HG03558 (cell line): ENCODE results near the gene EVI5L.
"Not testable (repeated sequence)": the region's sequence is repeated elsewhere in the genome, so short reads cannot be mapped to it uniquely, and the experiment has no call there.

Source experiments
- ATAC-seq: cut with Tn5 transposase; IDR thresholded peaks from one replicate; pipeline ENCODE4 v1.9.1; 2021; ENCODE audit warnings: moderate number of reproducible peaks; ENCODE audit not compliant: unreplicated experiment; ENCODE audit errors: extremely low read depth

Gene EVI5L

DNA sequence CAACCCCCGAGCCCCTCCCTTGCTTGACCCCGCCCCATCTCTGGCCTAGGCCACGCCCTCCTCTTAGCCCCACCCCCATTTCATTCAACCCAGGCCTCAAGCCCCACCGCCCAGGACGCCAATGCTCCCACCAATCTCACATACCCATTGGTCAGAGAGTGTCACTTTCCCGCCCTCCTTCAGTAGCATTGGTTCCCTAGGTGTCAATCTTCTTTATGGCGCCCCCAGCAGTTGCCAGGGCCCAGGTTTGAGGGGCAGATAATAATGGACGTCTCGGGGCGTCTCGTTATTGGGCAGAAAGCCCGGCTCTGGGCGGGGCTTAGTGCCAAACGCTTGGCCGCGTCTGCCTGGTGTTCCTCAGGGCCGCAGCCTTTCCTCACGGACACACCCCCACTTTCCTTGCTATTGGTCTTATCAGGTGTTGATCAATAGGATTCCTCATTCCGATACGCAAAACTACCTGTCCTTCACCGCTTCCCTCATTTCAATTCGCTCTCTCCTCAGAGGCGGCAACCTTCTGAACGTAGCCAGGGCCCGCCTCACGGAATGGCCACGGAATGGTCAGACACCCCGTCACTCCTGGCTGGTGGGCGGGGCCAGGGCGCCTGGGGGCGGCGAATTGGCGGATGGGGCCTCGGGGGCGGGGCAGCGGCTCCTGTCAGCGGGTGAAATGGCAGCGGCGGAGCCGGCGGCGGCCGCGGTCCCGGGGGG is at the start of gene EVI5L:
EVI5L (plus strand) TSS at position 658 of the 711 bp plus-strand sequence. CDS start 16,325 bp downstream, outside the sequence.
- peak; percentile 58 for ATAC-seq

GRCh38 chr19:7781157-7781556 is 48.9 kb upstream of the EVI5L start:
- ATAC-seq, result no peak

DNA sequence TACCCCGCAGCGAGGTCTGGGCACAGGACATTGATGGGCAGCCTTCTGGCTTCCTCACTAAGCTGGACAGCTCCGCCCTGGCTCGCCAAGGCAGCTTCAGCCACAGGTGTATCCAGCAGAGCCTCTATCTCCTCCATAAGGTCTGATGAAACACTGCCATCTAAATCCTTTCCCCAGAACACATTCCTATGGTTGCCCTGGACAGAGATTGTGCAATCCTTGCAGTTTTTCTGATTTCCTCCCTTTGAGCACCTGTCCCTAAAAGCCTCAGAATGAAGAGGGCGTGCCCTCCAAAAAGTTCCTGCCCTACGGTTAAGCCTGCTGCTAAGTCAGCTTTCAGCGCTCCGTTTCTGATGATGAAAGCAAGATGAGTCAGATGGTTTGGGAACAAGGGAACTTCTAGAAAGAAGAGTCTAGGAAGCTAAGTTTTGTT is 46.0 kb upstream of the EVI5L start:
- no peak for ATAC-seq

DNA sequence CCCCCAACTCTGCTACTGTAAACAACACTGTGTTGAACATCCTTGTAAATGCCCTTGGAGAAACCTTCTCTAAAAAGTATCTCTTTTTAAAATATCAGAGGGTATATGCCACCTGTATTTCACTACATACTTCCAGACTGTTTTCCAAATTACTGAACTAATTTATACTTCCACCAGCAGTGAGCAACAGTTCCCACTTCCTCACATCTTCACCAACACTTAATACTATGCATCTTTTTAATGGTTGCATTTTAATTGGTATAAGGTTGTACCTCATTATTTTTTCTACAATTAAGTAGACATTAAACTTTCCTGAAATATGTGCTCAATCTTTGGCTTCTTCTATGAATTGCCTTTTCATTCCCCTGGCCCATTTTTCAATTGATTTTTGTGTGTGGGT is 45.2 kb upstream of the EVI5L start:
- ATAC-seq, result no peak

DNA sequence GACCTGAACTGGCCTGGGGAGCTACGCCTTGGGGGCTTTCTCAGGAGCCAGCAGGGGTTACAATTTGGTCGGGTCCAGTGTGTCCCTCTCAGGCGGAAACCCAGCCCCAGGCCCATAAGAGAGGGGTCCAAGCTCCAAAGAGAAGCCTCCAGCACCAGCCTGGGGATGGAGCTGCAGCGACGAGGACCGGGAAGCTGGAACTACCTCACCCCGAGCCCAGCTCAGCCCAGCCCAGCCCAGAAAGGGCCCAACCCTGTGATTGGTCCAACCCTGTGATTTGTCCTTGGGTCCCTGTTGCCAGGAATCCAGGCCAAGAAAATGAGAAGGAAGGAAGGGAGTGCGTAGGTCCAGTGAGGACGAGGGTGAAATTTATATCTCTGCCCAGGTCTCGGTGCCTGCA is 42.9 kb upstream of the EVI5L start:
- no peak for ATAC-seq

DNA sequence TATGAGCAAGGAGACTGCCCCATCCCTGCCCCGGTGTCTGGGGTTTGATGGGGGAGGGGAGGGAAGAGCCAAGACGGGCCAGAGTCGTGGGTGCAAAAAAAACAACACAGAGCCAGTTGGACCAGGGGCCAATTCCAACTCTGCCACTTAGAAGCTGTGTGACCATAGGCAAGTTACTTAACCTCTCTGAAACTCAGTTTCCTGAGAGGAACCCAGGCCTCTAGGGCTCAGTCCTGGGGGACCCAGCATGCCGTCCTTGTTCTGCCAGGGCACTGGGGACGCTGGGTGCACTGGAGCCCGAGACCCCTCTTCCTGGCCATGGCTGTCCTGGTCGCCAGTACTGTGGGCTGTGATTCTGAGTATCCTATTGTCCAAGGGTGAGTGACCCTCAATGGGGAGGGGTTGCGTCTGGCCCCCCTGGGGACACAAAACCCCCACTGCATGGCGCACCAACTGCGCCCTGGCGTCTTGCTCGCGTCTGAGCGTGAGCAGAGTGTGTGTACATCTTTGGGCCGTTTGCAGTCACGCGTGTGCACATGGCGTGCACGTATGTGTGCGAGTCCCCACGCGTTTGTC is 42.3 kb upstream of the EVI5L start:
- no peak for ATAC-seq

GRCh38 chr19:7788178-7788932 is 41.7 kb upstream of the EVI5L start:
- no peak for ATAC-seq

DNA sequence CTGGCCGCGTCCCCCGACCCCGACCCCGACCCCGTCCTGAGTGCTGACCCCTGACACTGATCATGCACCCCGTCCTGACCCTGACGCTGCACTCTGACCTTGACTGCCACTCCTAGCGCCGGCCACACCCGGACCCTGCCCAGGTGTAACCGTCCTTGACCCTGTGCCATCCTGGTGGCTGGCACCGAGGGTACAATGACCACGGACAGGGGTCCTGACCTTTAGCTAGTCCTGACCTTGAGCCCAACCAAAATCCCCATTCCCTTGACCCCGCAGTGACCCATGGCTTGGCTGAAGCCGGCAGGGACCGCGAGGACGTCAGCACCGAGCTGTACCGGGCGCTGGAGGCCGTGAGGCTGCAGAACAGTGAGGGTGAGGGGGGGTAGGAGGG is 41.1 kb upstream of the EVI5L start:
- ATAC-seq, result no peak

- no peak for ATAC-seq
Measured at GRCh38 chr19:7789447-7789846, 40.6 kb upstream of the EVI5L start.

DNA sequence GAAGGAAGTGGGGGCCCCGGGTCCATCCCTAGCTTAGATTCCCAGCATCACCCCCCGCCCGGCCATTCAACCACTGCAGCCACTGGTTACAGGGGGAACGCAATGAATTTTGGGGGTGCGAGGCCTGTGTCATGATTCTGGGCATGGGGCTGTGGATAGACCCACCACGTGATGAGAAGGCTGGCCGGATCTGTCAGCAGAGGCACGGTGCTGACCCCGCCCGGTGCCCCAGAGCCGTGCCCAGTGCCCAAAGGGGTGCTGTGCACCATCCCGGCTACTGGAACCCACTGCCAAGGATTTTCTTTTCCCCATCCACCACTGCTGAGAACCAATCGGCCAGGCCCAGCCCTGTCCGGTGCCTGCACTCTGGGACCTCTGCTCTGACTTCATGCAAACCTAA is 39.6 kb upstream of the EVI5L start:
- ATAC-seq, result no peak

DNA sequence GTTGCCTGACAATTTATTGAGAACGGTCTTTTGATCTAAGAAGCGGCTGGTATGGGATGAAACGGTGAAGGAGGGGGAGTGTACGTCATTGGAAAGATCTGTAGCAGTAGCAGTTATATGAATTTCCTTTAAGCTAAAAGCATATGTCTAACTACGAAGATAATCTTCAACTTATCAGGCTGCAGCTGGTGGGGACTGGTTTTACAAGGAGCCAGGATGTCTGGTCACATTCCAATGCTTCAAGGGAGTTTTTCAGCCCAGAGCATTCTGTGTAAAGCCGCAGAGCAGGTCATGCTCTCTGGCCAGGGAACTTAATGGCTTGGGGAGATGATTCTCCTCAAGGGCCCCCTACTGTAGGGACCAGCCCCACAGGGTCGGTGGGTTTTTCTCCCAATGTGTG is 37.7 kb upstream of the EVI5L start:
- ATAC-seq, result no peak

- ATAC-seq, result not testable (repeated sequence)
Measured at GRCh38 chr19:7792701-7793100, 37.3 kb upstream of the EVI5L start.

GRCh38 chr19:7793493-7793892 is 36.5 kb upstream of the EVI5L start:
- ATAC-seq, result no peak

GRCh38 chr19:7795555-7796161 is 34.4 kb upstream of the EVI5L start:
- ATAC-seq, result no peak

- no peak for ATAC-seq
Measured at GRCh38 chr19:7799640-7800355, 30.2 kb upstream of the EVI5L start.

DNA sequence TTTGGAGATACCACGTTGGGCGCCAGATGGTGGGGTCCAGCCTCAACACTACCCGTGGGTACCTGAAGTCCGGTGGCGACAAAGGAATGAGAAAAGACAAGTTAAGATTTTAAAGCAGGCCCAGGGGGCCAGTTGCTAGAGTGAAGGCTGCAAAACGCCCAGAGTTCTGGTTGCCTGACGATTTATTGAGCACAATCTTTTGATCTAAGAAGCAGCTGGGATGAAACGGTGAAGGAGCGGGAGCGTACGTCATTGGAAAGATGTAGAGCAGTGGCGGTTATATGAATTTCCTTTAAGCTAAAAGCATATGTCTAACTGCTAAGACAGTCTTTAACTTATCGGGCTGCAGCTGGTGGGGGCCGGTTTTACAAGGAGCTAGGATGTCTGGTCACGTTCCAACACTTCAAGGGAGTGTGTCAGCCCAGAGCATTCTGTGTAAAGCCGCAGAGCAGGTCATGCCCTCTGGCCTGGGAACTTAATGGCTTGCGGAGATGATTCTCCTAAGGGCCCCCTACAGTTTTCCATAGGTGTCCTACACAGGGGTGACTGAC is 28.9 kb upstream of the EVI5L start:
- no peak for ATAC-seq

DNA sequence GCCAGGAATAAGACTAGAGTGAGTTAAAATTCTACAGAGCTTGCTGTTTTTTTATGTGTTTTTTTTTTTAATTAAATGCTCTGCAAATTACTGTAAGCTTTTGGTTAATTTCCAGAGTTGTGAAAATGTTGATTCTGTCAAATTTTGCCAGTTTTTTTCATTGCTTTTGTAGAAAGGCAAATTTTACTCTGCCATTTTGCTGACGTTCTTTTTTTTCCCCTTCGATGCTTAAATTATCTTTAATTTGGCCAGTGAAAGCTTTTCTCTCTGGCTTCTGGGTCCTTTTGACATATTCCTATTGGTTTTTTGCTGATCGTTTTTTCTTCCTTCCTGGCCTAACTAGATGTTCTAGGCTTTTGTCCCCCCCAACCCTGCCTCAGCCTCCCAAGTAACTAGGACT is 23.8 kb upstream of the EVI5L start:
- no peak for ATAC-seq

DNA sequence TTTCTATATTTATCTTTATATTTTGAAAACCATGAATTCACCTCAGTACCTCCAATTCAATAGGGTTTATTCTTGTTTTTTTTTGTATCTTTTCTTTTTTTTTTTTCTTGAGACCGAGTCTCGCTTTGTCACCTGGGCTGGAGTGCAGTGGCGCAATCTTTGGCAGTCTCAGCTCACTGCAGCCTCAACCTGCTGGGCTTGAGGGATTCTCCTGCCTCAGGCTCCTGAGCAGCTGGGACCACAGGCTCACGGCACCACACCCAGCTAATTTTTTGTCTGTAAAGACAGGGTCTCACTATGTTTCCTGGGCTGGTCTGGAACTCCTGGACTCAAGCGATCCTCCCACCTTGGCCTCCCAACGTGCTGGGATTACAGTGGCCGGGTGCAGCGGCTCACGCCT is 23.1 kb upstream of the EVI5L start:
- no peak for ATAC-seq

DNA sequence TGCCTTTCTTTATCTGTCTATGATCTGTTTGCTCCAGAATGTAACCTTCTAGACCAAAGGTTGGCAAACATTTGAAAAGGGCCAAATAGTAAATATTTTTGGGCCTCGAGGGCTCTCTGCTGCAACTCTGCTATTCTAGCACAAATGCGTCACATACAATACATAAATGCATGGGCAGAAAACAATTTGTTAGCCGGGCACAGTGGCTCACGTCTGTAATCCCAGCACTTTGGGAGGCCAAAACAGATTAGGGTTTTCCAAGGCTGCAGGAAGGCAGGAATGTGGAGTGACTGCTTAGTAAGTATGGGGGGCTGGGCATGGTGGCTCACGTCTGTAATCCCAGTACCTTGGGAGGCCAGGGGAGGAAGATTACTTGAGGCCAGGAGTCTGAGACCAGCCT is 21.9 kb upstream of the EVI5L start:
- no peak for ATAC-seq

GRCh38 chr19:7811989-7812388 is 18.0 kb upstream of the EVI5L start:
- ATAC-seq, result no peak
